Measurements from ENCODE around the gene CSNK1A1.

The CSNK1A1 gene

DNA sequence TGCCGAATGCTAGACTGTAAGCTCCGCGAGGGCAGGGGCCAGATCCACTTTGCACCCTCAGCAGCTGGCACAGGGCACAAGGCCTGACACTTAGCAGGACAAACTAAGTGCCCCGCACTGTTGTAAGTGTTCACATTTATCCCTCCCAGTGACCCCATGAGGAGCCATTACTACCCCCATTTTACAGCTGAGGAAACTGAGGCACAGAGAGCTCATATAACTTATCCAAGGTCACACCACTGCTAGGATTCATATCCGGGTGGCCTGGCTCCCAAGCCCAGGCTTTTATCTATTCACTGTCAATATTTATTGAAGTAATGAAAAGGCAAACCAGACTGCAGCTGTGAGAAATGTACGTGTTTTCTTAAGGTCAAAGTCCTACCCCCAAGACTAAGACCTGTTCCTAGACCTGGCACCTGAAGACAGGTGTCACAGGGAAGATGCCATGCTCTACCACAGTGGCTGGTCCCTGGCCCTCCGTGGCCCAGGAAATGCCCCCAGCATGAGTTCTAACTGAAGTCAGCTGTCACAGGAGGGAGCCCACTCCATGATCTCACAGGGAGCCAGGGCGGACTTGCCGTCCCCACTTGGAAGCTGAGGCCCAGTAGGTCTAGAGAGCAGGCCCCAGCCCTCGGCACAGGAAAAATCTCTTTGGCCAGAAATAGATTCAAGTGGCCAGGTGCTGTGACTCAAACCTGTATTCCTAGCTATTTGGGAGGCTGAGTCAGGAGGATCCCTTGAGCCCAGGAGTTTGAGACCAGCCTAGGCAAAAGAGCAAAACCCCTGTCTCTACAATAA is 97.4 kb downstream of the CSNK1A1 start:
- DNase-seq (ENCODE audit: low spot score), result no peak
- TF ChIP-seq CTCF (IDR thresholded peaks at IDR 0.05; ENCODE audit: extremely low read depth, missing control alignments), result no peak

DNA sequence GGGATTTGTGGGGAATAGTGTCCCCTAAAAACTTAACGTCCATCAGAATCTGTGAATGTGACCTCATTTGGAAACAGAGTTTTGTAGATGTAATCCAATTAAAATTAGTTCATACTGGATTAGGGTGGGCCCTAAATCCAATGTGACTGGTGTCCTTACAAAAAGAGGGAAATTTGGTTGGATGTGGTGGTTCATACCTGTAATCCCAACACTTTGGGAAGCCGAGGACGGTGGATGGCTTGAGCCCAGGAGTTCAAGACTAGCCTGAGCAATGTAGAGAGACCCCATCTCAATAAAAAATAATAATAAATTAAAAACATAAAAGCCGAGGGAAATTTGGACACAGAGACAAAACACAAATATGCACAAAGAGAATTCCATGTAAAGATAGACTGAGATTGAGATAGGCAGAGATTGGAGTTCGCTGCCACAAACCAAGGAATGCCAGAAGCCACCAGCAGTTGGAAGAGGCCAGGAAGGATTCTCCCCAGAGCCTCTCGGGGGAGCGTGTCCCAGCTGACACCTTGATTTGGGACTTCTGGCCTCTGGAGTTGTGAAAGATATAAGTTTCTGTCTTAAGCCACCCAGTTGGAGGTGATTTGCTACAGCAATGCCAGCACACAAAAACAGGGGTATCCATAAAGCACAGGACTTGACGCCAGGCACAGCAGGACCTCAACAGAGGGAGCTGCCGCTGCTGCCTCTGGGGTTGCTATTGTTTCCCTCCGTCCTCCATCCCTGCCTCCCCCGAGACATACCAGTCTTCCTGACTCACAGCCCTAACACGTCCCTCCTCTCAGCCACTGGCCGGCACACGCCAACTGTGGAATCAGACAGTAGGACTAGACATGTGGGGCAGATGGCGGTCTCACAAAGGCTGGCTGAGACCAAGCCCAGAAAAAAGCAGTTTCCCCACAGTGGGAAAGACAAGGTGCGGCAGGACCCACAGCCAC is 98.3 kb downstream of the CSNK1A1 start:
- no peak for TF ChIP-seq CTCF (IDR thresholded peaks at IDR 0.05; ENCODE audit: extremely low read depth, missing control alignments)
- DNase-seq (ENCODE audit: low spot score), result no peak

- DNase-seq (ENCODE audit: low spot score), result no peak
- TF ChIP-seq CTCF (IDR thresholded peaks at IDR 0.05; ENCODE audit: extremely low read depth, missing control alignments), result no peak
Measured at GRCh38 chr5:149452007-149452664, 99.1 kb downstream of the CSNK1A1 start.

GRCh38 chr5:149450199-149450598 is 101.0 kb downstream of the CSNK1A1 start:
- no peak for DNase-seq (ENCODE audit: low spot score)
- TF ChIP-seq CTCF (IDR thresholded peaks at IDR 0.05; ENCODE audit: extremely low read depth, missing control alignments), result no peak

GRCh38 chr5:149448831-149449714 is 102.2 kb downstream of the CSNK1A1 start:
- no peak for DNase-seq (ENCODE audit: low spot score)
- no peak for TF ChIP-seq CTCF (IDR thresholded peaks at IDR 0.05; ENCODE audit: extremely low read depth, missing control alignments)

DNA sequence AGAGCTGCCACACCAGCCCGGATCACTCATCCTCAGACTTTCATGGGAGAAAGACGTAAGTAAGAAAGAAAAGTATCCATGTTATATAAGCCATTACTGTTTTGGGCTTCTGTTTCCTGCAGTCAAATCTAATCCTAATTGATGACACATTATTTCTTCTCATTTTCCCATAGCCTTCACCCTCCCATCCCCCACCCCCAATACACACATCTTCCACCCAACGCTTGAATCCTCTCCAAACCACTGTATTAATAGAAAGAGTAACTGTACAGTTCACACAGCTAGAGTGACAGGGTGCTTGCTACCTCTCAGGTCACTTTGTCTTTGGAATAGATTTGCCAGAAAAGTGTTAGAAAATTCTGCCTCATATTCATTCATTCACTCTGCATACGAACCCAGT is 102.8 kb downstream of the CSNK1A1 start:
- no peak for TF ChIP-seq CTCF (IDR thresholded peaks at IDR 0.05; ENCODE audit: extremely low read depth, missing control alignments)
- no peak for DNase-seq (ENCODE audit: low spot score)
